ENCODE measurements around the gene GARIN5A. TPM values are rescaled to one million over a fixed set of nuclear protein-coding genes. Genes with fewer than 3 reads are reported as not detected.

GARIN5A gene
- total RNA-seq, 1 experiment from 2014 or later = 2.0 TPM

DNA sequence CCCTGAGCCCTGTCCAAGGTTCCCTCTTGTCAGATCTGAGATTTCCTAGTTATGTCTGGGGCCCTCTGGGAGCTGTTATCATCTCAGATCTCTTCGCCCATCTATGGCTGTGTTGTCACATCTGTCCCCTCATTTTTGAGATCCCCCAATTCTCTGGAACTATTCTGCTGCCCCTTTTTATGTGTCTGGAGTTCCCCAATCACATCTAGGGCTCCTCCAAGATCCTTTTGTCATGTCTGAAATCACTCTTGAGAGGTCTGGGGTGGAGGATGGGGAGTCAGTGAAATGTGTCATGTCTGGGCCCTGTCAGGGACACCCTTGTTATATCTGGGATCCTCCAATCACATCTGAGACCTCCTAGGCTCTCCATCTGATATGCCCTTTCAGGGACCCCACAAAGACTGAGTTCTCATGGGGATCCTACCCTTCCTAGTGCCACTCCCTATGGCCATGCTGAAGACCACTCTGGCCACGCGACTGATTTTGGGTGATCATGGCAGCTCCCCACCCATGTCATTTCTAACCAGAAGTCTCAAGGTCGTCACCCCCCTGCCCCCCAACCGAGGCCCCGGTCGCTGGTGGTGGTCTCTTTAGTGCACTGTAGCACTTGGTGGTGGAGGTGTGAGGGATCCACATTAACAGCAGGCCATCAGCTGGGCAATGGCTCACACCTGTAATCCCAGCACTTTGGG, 47.7 kb downstream of the GARIN5A start:
- BruUV-seq (replicated peaks) = no TSS peak
- no peaks in the 10 kb centered on the region for H3K9me3 ChIP-seq (ENCODE audit: control insufficient read depth, insufficient read depth, low read depth, low read length)

DNA sequence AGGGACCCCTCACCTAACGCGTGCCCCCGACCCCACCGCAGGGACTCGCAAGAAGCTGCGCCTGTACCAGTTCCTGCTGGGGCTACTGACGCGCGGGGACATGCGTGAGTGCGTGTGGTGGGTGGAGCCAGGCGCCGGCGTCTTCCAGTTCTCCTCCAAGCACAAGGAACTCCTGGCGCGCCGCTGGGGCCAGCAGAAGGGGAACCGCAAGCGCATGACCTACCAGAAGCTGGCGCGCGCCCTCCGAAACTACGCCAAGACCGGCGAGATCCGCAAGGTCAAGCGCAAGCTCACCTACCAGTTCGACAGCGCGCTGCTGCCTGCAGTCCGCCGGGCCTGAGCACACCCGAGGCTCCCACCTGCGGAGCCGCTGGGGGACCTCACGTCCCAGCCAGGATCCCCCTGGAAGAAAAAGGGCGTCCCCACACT, 48.6 kb downstream of the GARIN5A start:
- in situ Hi-C loops (cut with HindIII; ENCODE audit: low pct_unique_long_range_greater_than_20kb, low sequenced_read_pairs) (no loop called here), intact Hi-C loops (cut with micrococcal nuclease; ENCODE audit: unreplicated experiment) (no loop called here)
- Histone ChIP-seq H3K27me3 (ENCODE audit: control insufficient read depth, insufficient read depth, low read length) (no peaks in the 10 kb centered on the region), H3K4me3 (ENCODE audit: low read depth in 2 of 2, low read length in 2 of 2) (peak overlapping the region; percentile 21 to 36), H3K9me3 (ENCODE audit: control insufficient read depth, insufficient read depth, low read depth, low read length) (no peaks in the 10 kb centered on the region), H3K27ac (ENCODE audit: low read length) (no peak overlapping the region), H3K4me1 (ENCODE audit: control insufficient read depth, insufficient read depth, low read length) (no peaks in the 10 kb centered on the region), H3K36me3 (ENCODE audit: control insufficient read depth, insufficient read depth, low read length) (no peaks in the 10 kb centered on the region)
- TF ChIP-seq TCF7L2 (IDR thresholded peaks at IDR 0.05; ENCODE audit: low read depth, low read length) = no peak
- no peak for TF ChIP-seq SIN3A (IDR thresholded peaks at IDR 0.05; ENCODE audit: borderline replicate concordance, insufficient read depth, low read depth, low read length)
- TF ChIP-seq, protein P1, sequence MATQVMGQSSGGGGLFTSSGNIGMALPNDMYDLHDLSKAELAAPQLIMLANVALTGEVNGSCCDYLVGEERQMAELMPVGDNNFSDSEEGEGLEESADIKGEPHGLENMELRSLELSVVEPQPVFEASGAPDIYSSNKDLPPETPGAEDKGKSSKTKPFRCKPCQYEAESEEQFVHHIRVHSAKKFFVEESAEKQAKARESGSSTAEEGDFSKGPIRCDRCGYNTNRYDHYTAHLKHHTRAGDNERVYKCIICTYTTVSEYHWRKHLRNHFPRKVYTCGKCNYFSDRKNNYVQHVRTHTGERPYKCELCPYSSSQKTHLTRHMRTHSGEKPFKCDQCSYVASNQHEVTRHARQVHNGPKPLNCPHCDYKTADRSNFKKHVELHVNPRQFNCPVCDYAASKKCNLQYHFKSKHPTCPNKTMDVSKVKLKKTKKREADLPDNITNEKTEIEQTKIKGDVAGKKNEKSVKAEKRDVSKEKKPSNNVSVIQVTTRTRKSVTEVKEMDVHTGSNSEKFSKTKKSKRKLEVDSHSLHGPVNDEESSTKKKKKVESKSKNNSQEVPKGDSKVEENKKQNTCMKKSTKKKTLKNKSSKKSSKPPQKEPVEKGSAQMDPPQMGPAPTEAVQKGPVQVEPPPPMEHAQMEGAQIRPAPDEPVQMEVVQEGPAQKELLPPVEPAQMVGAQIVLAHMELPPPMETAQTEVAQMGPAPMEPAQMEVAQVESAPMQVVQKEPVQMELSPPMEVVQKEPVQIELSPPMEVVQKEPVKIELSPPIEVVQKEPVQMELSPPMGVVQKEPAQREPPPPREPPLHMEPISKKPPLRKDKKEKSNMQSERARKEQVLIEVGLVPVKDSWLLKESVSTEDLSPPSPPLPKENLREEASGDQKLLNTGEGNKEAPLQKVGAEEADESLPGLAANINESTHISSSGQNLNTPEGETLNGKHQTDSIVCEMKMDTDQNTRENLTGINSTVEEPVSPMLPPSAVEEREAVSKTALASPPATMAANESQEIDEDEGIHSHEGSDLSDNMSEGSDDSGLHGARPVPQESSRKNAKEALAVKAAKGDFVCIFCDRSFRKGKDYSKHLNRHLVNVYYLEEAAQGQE (IDR thresholded peaks at IDR 0.05; ENCODE audit: insufficient read depth in 1 of 2, low read depth in 2 of 2, low read length in 1 of 2) = no peak
- TF ChIP-seq, protein P2, sequence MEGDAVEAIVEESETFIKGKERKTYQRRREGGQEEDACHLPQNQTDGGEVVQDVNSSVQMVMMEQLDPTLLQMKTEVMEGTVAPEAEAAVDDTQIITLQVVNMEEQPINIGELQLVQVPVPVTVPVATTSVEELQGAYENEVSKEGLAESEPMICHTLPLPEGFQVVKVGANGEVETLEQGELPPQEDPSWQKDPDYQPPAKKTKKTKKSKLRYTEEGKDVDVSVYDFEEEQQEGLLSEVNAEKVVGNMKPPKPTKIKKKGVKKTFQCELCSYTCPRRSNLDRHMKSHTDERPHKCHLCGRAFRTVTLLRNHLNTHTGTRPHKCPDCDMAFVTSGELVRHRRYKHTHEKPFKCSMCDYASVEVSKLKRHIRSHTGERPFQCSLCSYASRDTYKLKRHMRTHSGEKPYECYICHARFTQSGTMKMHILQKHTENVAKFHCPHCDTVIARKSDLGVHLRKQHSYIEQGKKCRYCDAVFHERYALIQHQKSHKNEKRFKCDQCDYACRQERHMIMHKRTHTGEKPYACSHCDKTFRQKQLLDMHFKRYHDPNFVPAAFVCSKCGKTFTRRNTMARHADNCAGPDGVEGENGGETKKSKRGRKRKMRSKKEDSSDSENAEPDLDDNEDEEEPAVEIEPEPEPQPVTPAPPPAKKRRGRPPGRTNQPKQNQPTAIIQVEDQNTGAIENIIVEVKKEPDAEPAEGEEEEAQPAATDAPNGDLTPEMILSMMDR (IDR thresholded peaks at IDR 0.05) = no peak
- no peak for TF ChIP-seq POLR2AphosphoS5 (IDR thresholded peaks at IDR 0.05; ENCODE audit: low read depth, low read length)
- DNase-seq (ENCODE audit: low read depth, low spot score) (no peak), ATAC-seq (peak; percentile 71)
- ChIA-PET CTCF (interaction anchor here (0.6 kb wide), 1 partner anchor 60 kb away, joined by 11 read pairs; no protein-coding TSS in a partner anchor), POLR2A (interaction anchor here (0.5 kb wide), 1 partner anchor 26 kb away, joined by 3 read pairs; no protein-coding TSS in a partner anchor)
- BruUV-seq (replicated peaks) = no TSS peak

More for the DNA sequence above, 47.7 kb downstream of the GARIN5A start:
- Histone ChIP-seq H3K36me3 (ENCODE audit: control insufficient read depth, insufficient read depth, low read length) (no peaks in the 10 kb centered on the region), H3K27me3 (ENCODE audit: control insufficient read depth, insufficient read depth, low read length) (no peaks in the 10 kb centered on the region), H3K27ac (ENCODE audit: low read length) (no peak overlapping the region), H3K4me1 (ENCODE audit: control insufficient read depth, insufficient read depth, low read length) (no peaks in the 10 kb centered on the region), H3K4me3 (ENCODE audit: low read depth in 2 of 2, low read length in 2 of 2) (no peak overlapping the region)
- ATAC-seq = no peak
- DNase-seq (ENCODE audit: low read depth, low spot score) = no peak
- intact Hi-C loops (cut with micrococcal nuclease; ENCODE audit: unreplicated experiment) = no loop called here
- in situ Hi-C loops (cut with HindIII; ENCODE audit: low pct_unique_long_range_greater_than_20kb, low sequenced_read_pairs) = no loop called here
- ChIA-PET POLR2A (interaction anchor here (0.5 kb wide), 1 partner anchor 27 kb away, joined by 3 read pairs; no protein-coding TSS in a partner anchor), CTCF (no interaction called here)
- TF ChIP-seq POLR2AphosphoS5 (IDR thresholded peaks at IDR 0.05; ENCODE audit: low read depth, low read length) (no peak), TCF7L2 (IDR thresholded peaks at IDR 0.05; ENCODE audit: low read depth, low read length) (no peak), SIN3A (IDR thresholded peaks at IDR 0.05; ENCODE audit: borderline replicate concordance, insufficient read depth, low read depth, low read length) (no peak)
- TF ChIP-seq, protein P2 (IDR thresholded peaks at IDR 0.05) = no peak
- TF ChIP-seq, protein P1 (IDR thresholded peaks at IDR 0.05; ENCODE audit: insufficient read depth in 1 of 2, low read depth in 2 of 2, low read length in 1 of 2) = no peak

Data from Panc1 (cell line).